RPMI8226 (cell line): ENCODE data around the gene ATIC.

ENCODE experiments used
- DNase-seq: peaks from one replicate; pipeline ENCODE4 v3.0.0-alpha.2; 2015

The ATIC gene

DNA sequence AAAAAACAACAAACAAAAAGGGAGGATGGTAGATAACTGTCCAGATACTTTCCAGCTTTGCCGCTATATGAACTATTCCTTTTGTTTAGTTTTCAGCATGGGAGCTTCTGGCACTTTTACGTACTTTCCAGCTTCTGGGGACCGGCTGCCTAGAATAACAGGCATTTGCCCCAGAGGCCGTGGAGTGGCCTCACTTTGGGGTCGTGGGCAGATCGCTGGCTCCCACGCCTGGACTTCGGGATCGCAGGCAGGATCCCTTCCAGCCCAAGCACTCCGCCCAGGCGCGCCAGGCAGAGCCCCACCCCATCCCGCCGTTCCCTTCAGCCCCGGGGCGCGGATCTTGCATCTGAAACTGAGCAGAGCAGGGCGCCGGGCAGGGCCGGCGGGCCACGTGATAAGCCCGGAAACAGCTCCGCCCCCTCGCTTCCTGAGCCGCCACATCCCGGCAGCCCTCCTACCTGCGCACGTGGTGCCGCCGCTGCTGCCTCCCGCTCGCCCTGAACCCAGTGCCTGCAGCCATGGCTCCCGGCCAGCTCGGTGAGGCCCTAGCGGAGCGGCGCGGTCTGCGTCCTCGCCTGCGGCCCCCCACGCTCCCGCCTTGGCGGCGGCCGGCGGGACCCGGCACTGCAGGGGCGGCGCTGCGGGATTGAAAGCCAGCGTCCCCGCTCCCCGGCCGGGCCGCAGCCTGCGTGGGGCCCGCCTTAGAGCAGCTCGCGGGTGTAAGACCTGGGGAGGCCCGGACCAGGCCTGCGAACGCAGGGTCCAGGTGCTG, at the start of gene ATIC:
Gene ATIC, plus strand, starts transcription at position 435 of the 772 bp plus-strand sequence. Its CDS starts 84 bp downstream, at position 519.
- DNase-seq, result peak; percentile 93

DNA sequence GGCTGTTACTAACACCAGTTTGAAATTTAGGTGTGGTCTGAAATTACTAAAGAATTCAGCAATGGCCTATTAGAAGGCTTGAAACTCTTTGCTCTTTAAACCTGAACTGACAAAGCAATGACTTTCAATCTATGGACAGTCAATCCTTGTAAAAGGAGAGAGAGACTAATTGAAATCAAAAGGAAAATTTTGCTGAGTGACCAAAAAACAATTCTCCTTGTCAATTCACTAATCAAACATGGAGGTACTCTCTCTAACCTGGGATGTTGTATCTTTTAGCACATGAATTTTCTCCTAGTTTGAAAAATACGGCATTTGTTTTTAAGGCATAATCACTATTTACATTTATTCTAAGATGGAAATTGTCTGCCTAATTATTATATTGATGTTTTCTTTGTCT, 49.6 kb upstream of the ATIC start:
- no peak for DNase-seq

DNA sequence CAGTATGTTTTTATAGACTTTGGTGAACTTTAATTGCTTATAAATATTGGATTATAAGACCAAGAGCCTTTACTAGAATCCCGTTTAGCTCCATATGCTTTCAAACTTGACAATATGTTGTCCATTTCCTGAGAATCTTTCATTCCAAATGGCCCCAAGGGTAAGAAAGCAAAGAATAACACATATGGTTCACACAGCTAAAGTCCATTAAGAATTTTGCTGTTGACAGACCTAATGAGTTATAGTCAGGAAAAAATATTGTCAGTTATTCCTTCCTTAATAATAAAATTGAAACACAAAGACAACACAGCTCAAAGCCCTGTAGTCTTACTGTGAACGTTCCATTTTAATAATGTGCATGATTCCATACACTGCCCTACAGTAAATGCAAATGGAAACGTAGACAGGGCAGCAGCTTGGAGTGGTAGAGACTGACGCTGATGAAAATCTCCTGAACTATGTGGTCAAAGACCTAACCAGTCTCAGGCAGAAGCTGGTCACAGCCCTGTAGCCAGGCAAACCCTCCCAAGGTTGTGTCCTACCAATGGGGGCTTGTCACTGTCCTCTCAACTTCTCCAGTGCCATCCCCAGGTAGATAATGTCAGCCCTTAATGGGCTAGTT, 49.0 kb upstream of the ATIC start:
- no peak for DNase-seq

DNA sequence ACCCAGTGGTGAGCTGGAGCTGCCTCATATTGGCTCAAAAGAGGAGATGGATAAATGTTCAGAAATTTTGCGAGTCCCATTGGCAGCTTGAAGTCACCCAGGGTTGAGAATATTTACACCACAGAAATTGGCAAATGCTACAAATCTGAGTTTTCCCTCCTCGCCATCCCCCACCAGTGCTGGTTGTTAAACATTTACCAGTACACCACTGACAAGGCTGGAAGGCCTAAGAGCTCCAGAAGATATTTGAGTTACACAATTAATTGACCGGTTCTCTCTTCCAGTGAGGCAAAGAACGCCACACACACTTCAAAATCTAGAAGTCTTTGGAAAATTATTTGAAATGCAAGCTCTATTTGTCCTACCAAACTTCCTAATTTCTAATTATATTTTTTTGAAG, 47.5 kb upstream of the ATIC start:
- DNase-seq, result no peak

DNA sequence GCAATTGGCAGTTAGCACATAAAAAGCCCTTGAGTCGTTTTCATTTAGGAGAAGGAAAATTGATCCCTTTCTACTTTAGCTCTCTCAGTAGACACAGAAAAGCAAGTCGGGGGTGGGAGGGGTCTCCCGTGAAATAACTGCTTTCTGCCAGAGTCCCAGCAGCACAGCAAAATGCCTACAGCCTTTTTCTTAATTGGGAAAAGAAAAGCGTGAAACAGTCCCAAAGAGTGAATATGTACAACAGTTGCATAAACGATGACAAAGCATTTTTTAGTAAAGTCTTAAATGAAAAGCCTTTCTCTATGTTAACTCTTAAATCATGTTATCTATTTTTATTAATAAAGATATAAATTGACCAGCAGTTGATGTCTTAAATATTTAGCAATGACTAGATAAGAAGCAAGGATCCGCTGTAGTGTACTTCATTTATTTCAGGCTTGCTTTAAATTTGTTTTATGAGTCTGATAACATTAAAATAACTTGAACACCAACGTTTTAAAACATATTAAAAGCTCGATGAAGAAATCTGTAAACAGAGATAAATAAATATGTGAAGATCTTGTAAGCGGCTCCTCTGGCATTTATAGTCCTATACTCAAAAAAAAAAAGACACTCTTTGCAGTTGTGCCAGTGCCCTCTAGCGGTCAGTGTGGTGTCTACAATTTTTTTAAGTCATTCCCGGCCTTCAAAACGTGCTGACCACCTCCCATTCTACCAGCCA, 42.3 kb upstream of the ATIC start:
- DNase-seq, result peak; percentile 58

DNA sequence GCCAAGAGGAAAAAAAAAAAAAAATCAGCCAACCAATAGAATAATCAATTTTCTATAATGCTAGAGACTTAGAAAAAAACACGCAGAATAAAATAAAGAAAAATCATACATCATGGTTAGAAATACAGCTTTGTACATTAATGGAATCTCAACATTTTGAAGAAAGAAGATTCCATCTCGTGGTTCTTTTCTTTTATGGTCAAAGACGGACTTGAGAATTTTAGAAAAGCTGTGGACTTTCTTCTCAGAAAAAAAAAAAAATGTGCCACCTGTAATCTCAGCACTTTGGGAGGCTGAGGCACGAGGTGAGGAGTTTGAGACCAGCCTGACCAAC, 41.8 kb upstream of the ATIC start:
- no peak for DNase-seq

DNA sequence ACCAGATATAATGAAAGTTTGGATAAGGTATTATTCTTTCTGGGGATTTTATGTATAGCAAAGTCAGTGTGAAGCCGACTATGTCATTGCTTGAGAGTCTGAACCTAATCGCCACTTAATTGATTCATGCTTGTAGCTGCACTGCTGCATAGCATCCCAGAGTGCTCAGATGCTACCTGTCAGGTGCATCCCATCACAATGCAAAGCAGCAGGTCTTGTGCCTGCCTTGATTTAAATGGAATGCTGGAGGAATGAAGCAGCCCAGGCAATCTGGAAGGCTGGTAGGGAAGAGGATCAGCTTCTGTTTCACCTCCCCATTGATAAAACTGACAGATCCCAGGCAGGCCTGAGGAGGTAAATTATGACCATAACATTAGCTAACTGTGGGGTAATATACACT, 40.4 kb upstream of the ATIC start:
- DNase-seq, result no peak

DNA sequence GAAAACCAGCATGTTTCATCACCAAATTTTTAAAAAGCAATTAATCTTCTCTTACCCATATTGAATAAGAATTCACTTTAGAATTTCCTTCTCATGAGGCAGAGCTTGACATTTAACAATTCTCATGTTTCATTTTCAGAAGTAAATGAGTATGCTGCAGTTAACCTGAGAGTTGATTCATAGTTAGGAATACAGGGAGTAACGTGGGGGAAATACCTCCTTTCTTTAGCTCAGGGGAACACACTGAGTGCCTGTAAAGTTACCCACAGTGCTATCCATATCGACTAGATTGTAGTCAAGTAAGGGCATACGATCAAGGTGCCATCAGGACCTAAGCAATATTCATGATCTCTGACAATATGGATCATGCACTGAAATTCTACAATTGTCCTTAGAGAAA, 38.9 kb upstream of the ATIC start:
- no peak for DNase-seq

DNA sequence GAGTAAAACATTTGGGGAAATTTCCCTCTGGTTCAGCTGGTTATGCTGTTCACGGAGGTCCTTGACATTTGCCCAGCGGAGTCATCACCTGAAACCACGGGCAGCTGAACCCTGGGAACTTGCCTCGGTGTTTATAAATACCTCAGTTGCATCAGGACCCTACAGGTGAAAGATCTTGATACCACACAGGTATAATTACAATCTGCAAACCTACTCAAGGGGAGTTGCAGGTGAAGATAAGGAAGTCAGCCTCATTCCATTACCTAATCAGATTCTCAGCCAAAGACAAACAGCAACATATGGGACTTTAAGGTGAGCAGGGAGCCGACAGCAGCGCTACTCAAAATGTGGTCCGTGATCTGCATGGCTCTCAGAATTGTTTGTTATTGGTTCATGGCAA, 37.0 kb upstream of the ATIC start:
- no peak for DNase-seq

DNA sequence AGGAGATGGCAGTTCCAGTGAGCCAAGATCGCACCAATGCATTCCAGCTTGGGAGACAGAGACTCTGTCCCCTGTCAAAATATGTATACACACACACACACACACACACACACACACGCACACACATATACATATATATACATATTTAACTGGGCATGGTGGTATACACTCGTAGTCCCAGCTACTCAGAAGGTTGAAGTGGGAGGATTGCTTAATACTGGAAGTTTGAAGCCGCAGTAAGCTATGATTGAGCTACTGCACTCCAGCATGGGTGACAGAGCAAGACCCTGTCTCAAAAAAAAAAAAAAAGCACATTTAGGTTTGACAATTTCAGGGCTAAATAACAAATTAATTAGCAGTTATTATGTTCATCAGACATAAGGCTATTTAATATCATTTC, 36.0 kb upstream of the ATIC start:
- no peak for DNase-seq

DNA sequence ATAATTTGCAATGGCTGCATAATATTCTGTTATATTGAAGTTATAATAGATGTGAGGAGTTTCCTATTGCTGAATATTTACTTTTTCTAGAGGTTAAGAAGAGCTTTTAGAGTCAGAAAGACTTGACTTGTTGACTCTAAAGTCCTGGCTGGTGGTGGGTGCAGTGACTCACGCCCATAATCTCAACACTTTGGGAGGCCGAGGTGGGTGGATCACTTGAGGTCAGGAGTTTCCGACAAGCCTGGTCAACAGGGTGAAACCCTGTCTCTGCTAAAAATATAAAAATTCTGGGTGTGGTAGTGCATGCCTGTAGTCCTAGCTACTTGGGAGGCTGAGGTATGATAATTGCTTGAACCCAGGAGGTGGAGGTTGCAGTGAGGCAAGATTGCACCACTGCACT, 33.9 kb upstream of the ATIC start:
- DNase-seq, result no peak

DNA sequence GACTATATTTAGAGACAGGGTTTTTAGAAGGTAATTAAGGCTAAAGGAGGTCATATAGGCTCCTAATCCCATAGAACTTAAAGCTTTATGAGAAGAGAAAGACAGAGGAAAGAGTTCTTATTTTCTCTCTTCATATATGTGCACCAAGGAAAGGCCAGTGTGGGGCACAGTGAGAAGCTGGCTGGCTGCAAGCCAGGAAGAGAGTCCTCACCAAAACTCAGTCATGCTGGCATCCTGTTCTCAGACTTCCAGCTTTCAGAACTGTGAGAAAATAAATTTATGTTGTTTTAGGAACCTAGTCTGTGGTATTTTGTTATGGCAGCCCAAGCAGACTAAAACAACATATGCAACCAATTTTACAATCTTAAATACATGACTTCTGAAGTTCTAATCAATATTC, 31.5 kb upstream of the ATIC start:
- DNase-seq, result peak; percentile 21

DNA sequence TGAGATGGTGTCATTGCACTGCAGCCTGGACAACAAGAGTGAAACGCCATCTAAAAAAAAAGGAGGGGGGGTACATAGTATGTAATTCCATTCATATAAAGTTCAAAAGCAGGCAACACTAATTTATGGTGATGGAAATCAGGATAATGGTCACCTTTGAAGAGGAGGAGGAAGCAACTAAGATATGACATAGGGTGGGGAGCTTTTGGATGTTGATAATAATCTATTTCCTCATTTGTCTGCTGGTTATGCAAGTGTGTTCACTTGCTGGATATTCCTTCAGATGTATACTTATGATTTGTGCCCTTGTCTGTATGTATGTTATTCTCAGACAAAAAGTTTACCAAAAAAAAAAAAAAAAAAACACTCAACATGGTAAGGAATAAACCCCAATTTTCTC, 28.6 kb upstream of the ATIC start:
- DNase-seq, result no peak

DNA sequence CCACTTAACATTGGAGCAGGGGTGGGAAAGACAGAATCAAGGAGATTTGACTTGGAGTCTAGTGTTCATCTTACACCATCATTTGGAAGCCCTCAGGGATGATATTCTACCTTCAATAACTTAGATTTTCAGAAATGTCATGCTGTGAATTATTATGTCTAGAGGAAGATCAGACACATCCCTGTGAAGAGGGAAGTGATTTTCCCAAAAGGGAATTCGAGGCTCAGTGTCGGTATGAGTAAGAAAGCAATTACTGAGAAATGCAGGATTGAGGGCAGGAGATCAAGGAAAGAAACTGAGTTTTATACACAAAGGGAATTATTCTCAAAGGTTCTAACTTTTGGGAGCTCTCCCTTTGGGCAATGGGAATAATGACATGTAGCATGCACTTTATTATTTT, 25.6 kb upstream of the ATIC start:
- no peak for DNase-seq

DNA sequence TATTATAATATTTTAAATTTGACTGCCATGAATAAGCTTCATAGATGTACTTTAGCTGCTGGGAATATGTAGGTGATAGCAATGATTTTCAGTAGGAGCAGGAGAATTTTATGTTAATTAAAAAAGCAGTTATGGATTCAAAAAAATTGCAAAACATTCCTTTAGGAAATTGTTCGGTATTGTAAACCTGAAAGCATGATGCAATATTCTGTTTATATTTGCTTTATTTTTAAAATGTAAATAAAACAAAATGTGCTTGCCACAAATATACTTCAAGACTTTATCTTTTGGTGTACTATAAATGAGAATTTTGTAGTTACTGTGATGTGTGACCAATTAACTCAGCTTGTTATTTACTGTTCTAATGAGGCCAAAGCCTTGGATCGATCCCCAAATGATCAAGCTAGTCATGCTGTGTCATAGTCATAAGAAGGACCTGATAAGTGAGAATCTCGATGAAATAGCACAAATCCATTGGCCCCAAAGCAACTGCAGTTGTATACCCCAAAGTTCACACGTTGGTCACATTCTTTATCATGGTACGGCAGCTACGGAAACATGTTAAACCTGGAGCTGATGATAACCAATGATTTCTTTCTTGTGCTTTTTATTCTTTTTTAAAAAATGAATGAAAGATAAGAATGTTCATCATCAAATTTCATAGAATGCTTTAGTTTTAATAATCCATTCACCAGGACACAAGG, 23.6 kb upstream of the ATIC start:
- no peak for DNase-seq

DNA sequence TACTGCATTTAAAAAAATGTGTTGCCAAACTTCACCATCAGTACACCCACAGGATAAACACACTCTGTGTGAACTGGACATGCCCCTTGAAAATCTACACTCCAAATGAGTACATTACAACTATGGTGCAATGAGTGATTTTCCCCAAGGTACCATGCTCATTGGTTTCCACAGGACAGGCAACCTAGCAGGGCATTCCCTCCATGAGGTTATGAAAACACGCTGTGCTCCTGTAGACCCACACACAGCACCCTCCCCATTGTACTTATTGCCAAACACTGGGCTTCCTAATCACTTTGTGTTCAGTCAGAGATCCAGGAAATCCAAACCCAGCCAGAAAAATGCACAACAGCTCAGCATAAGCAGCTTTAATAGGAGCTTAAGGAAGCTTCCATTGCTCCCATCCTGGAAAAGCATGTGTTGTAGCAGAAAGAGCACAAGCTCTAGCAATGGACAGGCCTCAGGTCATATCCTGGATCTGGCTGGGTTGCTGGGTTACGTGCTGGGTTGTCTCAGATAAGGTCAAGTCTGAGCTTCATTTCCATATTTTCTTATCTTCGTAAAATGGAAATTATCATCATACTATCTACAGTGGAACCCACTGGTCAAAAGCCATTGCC, 20.8 kb upstream of the ATIC start:
- no peak for DNase-seq

DNA sequence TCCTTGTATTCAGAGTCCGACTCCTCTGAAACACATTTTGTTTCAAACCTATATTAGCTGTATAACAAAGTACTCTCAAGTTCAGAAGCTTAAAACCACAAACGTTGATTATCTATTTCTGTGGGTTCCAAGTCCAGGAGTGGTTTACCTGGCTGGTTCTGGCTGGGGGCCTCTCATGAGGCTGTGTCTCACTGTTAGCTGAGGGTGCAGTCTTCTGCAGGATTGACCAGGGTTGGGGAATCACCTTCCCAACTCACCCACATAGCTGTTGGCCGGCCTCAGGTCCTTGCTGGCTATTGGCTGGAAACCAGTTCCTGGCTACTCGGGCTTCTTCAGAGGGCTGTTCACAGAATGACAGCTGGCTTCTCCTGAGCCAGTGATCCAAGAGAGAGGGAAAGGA, 18.0 kb upstream of the ATIC start:
- no peak for DNase-seq

DNA sequence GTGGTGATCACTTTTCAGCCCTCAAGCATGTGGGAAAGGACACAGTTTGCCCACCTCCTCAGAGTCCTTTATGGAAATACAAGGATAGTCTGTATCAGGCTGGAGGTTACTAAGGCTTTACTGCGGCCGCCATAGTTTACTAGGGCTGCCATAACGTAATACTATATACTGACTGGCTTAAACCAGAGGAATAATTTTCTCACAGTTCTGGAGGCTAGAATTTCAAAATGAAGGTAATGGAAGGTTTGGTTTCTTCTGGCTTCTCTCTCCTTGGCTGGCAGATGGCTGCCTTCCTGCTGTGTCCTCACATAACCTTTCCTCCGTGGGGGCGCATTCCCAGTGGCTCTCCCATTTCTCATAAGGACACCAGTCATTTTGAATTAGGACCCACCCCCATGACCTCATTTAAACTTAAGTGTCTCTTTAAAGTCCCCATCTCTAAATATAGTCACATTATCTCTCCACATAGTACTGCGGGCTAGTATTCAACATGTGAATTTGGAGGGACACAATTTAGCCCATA, 12.5 kb upstream of the ATIC start:
- DNase-seq, result no peak

DNA sequence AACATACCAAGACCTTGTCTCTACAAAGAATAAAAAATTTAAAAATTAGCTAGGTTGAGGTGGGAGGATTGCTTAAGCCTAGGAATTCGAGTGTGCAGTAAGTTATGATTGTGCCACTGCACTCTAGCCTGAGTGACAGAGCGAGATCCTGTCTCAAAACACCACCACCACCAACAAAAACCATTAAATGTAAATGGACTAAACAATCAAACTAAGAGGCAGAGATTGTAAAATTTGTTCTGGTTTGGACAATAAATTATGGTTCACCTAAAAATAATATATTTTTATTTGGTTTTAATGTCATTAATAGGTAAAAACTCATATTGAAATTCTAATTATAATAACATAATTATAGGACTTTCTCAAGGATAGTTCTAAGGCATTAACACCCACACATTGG, 9.9 kb upstream of the ATIC start:
- DNase-seq, result no peak

DNA sequence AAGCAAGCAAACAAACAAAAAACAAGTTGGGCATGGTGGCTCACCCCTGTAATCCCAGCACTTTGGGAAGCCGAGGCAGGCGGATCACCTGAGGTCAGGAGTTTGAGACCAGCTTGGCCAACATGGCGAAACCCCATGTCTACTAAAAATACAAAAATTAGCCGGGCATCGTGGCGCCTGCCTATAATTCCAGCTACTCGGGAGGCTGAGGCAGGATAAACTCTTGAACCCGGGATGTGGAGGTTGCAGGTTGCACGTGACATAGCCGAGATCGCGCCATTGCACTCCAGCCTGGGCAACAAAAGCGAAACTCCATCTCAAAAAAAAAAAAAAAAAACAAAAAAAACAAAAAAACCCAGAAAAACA, 617 bp upstream of the ATIC start:
- DNase-seq, result peak; percentile 24

DNA sequence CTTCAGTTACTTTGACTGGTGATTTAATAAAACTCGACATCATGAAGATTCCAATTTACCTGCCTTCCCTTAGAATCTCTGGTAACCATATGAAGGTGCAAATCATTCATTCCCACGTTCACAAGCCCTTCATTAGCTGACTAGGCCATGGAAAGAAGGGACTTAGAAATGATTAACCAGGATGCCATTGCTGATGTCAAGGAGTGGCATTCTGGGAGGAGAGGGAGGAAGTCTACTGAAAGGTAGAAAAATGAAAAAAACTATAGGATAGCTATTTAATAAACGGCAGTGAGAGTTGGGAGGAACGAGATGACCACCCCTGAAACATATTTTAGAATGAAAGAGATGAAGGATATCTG, 1.4 kb downstream of the ATIC start:
- no peak for DNase-seq

DNA sequence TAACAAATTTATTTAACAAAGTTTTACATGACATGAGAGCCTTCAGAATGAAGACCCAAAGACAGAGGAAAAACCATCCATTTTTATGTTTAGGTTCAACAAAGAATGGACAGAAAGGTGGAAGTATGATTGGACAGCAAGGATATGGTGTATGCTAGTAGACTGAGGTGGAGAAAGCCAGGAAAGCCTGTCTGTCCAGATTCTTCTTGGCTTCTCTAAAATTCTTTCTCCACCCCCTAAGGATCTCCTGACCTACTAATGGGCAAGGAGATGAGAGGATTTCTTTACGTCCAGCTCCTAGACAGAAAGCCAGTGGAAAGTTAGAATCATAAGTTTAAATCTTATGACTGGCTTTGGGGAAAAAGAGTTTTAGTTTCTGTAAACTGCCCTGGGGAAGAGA, 3.0 kb downstream of the ATIC start:
- no peak for DNase-seq

DNA sequence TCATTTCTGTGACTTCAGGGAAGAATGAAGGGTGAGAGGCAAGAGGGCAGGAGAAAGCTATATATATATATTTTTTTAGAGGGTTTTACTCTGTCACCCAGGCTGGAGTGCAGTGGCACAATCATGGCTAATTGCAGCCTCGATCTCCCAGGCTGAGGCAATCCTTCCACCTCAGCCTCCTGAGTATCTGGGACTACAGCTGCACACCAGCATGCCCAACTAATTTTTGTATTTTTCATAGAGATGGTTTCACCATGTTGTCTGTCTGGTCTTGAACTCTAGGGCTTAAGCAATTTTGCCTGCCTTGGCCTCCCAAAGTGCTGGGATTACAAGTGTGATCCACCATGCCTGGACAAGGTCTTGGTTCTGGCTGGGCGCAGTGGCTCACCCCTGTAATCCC, 3.4 kb downstream of the ATIC start:
- no peak for DNase-seq
